ENCODE results near the gene ANKMY2.
"Not testable (repeated sequence)": the region's sequence is repeated elsewhere in the genome, so short reads cannot be mapped to it uniquely, and the experiment has no call there.

Gene ANKMY2

GRCh38 chr7:16616542-16616941 is 29.0 kb downstream of the ANKMY2 start:
- DNase-seq = no peak

DNA sequence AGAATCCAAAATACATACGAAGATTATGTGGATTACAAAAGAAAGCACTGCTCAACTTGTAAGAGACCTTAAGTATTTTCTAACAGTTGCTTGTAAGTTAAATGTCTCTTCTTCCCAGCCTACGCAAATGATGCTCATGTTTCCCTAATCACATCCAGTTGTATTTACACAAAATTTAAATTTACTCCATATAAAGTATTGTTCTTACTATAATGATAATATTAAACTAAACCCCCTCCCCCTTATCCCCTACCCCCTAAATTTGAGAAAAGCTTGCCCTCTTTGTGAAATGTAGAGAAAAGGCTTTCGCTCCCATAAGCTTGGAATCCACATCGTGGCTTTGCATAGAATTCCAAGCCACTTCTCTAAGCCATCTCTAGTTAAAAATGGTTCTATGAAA is 29.4 kb downstream of the ANKMY2 start:
- no peak for DNase-seq

DNA sequence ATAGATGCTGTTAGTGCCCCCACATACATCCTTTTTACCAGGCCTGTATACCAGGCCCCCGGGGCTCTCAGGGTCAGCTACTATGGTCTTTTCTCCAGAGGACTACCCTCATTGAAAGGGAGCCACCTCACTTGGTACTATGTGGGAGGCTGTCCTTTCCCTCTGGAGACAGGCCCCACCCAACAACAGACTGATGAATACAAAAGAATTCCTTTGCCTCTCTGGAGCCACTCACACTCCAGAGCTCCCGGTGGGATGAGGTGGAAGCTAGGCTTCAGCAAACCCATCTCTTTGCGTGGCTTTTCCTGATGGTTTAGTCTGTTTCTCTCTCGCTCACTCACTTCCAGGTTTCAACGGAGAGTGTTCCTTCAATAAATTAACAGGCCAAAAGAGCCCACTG is 30.3 kb downstream of the ANKMY2 start:
- no peak for DNase-seq

DNA sequence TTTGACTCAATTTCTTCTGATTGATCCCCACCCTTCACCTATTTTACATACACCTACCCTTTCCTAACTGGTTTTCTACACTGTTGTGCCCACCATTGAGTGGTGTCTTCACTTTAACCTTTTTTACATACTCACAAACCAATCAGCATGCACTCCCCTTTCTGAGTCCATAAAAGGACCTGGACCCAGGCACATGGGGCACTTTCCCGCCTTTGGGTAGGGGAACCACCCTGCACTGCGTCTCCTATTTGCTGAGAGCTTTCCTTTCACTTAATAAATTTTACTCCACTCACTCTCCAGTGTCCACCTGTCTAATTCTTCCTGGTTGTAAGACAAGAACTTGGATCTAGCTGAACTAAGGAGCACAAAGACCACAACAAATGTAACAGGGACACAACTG is 33.8 kb downstream of the ANKMY2 start:
- DNase-seq = no peak

GRCh38 chr7:16609842-16610450 is 35.6 kb downstream of the ANKMY2 start:
- no peak for DNase-seq

GRCh38 chr7:16606704-16607103 is 38.9 kb downstream of the ANKMY2 start:
- DNase-seq = no peak

DNA sequence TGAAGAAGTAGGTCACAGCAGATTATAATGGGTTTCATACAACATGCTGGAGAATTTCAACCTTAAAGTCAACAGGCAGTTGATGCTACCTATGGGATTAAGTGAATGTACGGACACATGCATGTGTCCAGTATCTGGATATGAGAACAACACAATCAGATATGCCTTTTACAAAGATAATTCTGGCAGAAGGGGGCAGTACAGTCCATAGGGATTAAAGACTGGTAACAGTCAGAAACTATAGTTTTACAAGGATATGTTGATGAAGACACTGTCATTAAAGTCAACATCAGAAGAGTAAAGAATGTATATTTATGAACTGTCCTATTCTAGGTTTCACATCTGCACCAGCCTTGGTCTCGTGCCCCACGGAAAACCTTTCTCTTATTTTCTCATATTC is 41.5 kb downstream of the ANKMY2 start:
- no peak for DNase-seq

GRCh38 chr7:16603633-16604032 is 41.9 kb downstream of the ANKMY2 start:
- DNase-seq = no peak

DNA sequence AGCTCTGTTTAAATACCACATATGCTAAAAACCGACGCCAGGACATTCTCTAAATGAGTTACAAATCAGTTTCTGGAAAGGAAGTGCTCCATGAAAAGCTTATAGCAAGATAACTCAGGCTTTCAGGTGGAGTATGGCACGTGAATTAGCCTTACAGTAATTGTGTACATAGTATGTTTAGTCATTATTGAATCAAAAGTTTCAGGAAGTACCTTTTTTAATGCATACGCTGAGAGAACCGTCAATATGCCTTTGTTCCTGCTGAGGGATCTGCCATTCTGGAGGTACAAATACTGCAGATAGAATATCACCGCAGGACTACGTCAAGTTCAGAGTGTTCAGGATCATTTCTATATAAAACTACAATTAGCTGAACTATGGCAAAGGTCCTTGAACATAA is 45.7 kb downstream of the ANKMY2 start:
- peak; percentile 1 for DNase-seq

GRCh38 chr7:16598015-16598414 is 47.5 kb downstream of the ANKMY2 start:
- no peak for DNase-seq

- not testable (repeated sequence) for DNase-seq
These were observed 50.0 kb downstream of the ANKMY2 start for GRCh38 chr7:16595596-16595995.

- no peak for DNase-seq
These were observed 50.9 kb downstream of the ANKMY2 start for GRCh38 chr7:16594676-16595075.

DNA sequence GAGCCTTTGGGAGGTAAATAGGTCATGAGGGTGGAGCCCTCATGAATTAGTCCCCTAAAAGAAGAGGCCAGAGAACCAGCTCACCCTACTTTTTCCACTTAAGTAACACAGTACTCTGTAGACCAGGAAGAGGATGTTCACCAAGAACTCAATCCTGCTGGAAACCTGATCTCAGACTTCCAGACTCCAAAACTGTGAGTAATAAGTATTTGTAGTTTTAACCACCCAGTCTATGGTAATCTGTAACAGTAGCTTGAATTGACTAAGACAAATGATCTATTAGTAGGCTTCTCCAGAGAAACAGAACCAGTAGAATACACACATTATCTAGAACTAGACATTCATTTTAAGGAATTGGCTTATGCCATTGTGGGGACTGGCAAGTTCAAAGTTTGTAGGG is 51.5 kb downstream of the ANKMY2 start:
- DNase-seq = no peak

DNA sequence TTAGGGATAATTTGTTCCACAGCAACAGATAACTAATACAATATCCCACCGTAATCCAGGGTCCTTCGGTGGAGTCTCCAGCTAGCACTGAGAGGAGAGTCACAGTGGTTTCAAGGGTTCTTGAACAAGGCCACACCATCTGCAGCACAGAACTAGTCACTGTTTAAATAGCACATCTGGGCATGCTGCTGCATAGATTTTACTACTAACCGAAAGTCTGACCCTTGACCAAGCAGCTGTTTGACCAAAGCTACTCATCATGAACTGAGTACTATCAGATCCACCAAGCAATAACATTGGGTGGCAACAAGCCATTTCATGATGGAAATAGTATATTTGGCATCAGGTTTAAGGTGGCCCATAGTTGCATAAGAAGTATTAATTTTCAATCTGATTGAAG is 53.2 kb downstream of the ANKMY2 start:
- no peak for DNase-seq

- no peak for DNase-seq
These were observed 55.1 kb downstream of the ANKMY2 start for GRCh38 chr7:16590424-16590823.

DNA sequence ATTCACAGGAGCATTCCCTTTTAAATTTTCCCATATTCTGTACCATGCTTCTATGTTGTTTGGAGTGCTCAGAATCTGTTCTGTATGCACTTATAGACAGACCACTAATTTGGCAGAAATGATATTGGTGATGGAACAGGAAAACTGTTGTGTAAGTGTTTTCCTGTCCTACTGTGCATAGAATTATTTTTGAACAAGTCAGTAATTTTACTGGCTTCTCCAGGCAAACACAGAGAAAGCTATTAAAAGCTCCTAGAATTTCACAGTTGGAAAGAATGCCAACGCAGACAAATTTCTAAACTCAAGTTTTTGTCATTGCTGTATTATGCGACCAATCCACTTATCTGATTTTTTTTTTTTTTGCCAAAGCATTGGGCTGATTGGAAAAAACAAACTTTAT is 55.7 kb downstream of the ANKMY2 start:
- DNase-seq = no peak

GRCh38 chr7:16587790-16588189 is 57.8 kb downstream of the ANKMY2 start:
- no peak for DNase-seq

GRCh38 chr7:16587129-16587528 is 58.4 kb downstream of the ANKMY2 start:
- no peak for DNase-seq

DNA sequence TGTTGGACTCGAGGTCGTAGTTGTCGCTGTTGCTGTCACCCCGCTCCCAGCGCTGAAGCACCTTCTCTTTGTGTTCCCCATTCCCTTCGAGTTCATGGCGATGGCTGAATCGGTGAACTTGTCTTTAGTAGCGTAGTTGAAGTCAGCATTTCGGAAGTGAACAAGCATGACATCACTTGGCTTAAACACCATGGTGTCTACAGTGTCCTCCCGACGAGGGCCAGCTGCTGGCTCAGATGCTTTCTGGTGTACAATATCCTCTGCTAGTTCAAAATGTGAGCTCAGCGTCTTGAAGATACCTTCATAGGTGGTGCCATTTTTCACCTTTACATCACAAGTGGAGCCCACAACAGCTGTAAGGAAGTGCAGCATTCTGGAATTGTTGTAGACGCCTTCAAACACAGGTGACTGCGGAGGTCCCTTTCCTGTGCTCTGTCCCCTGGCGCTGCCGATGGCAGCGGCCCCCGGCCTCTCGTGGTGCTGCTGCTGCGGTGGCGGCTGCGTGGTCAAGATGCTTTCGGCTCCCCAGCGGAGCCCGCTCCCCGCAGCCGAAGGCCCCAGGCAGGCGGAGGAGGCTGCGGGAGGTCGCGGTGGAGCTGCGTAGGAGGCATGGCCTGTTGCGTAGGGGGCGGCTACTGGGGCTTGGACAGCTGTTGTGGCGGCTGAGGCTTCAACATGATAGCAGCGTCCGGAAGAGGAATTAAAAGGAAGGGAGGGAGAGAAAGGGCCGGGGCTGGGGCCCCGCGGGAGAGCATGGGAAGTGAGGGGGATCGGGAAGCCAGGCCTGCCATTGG is 59.3 kb downstream of the ANKMY2 start:
- DNase-seq = no peak

DNA sequence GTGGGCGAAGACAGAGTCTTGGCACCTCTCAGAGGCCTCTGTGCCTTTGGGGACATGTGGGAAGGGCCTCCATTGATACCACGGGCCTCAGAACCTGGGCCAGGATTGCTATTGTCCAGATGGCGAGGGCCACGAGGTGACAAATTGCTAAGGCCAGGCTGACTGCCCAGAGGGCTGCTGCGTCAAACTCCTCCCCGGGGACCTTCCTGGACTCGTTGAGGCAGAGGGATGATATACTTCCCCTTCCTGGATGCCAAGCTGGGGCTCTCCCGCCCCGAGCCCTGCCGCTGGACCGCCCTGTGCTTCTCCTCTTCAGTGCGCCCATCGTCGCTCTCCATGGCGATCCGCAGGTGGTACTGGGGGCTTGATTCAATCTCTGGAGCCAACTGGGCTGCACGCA is 60.0 kb downstream of the ANKMY2 start:
- DNase-seq = no peak

DNA sequence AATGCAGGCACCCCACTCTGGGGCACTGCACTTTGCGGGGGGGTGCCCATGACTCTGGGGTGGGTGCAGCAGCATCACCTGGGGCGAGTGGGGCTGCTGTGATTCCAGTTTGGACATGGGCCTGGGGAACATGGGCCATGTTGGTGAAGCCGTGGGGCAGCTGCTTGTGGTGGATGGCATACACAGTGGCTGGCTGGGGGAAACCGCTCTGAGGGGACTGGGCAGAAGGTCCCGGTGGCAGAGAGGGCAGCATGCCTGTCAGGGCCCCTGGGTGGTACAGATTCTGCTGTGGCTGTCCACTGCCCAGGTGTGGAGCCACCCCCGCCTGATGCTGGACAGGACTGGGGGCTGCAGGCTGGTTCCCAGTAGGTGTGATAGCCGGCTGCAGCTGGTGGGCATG is 61.7 kb downstream of the ANKMY2 start:
- no peak for DNase-seq

DNA sequence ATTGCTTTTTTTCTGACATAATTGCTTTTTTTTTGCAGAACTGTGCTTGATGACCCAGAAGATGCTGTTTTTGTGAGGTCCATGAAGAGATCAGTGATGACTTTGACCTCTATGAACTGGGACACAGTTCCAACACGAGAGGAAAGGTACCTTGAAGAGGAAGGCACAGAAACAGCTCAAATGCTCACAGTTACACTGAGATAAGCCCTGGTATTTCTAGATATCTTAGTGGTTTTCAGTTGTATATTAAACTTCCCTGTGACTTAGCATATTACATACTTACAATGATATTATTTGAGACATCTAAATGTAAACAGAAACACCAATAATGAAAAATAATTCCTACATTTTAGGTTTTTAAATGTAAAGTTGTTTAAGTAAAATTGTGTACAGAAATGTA is 64.3 kb downstream of the ANKMY2 start:
- no peak for DNase-seq

- no peak for DNase-seq
These were observed 66.3 kb downstream of the ANKMY2 start for GRCh38 chr7:16579216-16579615.

DNA sequence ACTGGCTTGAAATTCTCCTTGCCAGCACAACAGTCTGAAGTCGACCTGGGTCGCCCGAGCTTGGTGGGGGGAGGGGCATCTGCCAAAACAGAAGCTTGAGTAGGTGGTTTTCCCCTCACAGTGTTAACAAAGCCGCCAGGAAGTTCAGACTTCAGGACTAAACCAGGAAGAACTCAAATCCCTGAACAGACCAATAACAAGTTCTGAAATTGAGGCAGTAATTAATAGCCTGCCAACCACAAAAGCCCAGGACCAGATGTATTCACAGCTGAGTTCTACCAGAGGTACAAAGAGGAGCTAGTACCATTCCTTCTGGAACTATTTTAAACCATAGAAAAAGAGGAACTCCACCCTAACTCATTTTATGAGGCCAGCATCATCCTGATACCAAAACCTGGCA is 73.6 kb downstream of the ANKMY2 start:
- no peak for DNase-seq

- DNase-seq = no peak
These were observed 80.6 kb downstream of the ANKMY2 start for GRCh38 chr7:16564909-16565426.
